Putamen (tissue), 1 donor: ENCODE measurements around the gene EHD4.

Experiments used
- DNase-seq: peaks from one replicate; pipeline ENCODE4 v3.0.0-alpha.2; 2016; ENCODE audit warnings: low spot score

Gene EHD4

DNA sequence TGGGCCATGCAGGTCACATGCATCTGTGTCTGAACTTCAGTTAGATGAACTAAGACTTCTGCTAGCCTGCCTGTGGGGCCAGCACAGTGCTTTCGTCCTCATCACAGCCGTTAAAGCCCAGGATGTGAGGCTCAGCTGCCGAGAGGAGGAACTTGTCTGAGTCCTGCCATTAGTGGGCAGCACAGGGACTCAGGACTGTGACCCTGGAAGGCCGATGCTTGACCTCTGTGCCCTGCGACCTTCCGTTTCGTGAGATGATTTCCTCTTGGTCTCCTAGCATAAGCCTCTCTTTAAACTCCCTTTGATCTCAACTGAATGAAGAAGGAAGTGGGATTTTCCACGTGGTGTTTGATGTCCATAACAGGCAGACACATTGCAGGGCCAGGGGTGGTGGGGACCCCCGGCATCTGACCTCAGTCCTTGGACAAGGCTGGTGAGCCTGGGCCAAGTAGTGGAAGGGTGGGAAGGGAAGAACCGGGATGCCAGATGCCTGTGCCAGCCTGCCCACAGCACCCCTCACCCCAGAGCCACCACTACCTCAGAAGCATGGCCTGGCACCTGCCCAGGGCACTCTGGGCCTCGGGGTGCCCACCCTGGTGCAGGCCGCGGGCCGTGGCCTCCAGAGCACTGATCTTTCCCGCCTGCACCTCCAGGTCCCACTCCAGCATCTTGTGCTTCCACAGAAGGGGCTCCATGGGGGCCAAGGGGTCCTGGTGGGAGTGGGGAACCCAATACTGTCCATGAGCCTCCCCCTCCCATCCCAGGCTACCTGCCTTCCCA is 112.1 kb downstream of the EHD4 start:
- no peak for DNase-seq

DNA sequence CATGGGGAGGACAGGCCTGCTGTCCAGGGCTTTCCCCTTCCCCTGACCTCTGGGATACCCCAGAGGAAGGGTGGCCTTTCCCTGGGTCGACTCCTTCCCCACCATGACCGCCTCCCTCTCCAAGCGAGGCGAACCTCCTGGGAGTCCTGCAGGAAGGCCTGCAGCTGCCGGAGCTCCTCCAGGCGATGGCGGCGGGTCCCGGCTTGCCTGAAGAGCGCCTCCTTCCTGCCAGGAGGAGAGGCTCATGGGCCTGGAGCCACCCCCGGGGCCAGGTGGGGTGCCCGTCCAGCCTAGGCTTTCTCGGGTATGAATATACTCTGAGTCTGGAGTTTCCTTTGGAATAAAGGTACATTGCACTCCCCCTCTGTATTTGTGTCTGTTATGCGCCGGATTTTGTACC is 113.6 kb downstream of the EHD4 start:
- no peak for DNase-seq

DNA sequence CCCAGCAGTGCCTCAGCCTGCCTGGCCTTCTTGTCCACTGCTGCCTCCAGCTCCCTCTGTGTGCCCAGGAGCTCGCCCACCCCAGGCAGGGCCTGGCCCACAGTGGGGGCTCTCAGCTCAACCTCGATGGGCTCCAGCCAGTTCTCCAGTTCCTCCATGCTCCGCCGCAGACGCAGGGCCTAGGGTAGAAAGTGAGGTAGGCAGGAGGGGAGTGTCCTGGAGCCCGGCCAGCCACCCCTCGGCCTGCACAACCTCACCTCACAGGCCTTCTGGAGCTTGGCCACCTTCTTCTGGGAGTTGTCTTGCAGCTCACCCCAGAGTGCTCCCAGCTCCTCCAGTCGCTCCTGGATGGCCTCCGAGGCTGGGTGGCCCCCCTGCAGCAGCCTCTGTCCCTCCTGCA is 115.0 kb downstream of the EHD4 start:
- no peak for DNase-seq

DNA sequence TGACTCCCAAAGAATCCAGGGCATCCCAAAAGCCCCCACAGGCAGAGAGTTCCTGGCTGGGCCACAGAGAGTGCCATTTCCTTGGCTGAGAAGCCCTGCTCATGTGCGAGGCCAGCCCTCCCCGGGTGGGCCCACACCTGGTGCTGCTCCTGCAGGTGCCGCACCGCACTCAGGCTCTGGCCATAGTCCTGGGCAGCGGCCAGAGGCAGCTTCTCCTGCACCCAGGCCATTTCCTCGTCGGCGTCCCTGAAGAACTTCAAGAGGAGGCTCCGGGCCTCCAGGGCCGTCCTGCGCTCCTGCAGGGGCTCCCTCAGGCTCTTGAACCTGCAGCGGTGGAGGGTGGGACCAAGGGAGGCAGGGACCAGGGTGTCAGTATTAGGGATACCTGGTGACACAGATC is 115.6 kb downstream of the EHD4 start:
- no peak for DNase-seq

- DNase-seq = no peak
Measured at GRCh38 chr15:41856262-41856661, 116.1 kb downstream of the EHD4 start.

DNA sequence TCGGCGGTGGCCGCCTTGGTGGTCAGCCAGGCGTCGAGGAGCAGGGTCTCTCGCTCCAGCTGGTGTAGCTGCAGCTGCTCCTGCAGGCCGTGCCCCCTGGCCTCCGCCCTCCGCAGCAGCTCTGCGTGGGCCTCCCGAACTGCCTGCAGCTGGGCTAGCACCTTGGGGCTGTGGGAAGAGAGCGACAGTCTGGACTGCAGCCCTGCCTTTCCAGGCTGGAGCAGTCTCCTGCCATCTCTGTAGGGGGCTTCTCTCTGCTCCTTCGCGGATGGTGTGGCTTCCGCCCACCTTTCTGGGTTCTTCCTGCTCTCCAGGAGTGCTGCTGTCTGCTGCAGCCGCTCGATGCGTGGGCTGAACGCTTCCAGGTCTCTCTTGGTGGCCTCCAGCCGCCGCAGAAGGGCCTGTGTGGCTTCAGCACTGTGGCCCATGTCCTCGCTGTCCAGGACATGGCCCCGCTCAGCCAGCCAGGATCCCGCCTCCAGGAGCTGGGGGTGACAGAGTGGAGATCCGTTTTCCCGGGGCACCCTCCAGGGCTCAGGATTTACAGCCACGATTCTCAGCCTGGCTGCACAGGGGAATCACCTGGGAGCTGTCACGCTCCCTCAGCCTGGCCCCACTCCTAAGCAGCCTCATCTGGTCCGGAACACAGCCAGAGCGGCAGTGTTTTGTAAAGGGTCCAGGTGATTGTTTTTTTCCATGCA is 116.9 kb downstream of the EHD4 start:
- no peak for DNase-seq

DNA sequence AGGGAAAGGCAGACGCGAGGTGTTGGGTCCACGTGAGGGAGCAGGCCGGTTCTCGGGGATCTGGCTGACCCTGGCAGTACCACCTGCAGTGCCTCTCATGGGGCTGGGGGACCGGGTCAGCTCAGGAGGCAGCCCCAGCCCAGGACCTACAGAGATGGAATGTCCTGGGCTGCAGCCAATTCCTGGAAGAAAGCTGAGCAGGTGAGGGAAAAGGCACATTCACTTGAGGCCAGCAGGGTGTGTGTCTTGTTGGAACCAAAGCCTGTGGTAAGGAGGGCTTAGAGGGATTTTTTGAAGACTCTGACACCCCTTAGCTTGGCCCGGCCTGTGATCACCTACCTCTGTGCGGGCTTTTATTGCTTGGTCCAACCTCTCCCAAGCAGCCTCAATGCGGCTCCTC is 117.9 kb downstream of the EHD4 start:
- DNase-seq = no peak

DNA sequence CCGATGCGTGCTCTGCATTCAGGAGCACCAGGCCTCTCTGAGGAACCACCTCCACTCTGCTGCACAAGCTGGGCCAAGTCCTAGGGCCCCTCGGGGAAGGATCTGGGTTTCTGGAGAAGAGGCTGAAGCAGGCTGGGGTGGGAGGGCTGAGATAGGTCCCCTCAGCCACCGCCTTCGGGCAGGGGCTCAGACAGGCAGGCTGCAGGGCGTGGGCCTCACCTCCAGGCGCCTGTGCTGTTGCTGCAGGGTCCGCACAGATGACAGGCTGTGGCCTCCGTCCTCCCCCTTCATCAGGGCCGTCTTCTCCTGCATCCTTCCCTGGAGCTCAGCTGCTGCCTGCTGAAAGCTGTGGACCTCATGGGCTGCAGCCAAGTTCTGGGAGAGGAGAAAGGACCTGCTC is 118.5 kb downstream of the EHD4 start:
- no peak for DNase-seq

DNA sequence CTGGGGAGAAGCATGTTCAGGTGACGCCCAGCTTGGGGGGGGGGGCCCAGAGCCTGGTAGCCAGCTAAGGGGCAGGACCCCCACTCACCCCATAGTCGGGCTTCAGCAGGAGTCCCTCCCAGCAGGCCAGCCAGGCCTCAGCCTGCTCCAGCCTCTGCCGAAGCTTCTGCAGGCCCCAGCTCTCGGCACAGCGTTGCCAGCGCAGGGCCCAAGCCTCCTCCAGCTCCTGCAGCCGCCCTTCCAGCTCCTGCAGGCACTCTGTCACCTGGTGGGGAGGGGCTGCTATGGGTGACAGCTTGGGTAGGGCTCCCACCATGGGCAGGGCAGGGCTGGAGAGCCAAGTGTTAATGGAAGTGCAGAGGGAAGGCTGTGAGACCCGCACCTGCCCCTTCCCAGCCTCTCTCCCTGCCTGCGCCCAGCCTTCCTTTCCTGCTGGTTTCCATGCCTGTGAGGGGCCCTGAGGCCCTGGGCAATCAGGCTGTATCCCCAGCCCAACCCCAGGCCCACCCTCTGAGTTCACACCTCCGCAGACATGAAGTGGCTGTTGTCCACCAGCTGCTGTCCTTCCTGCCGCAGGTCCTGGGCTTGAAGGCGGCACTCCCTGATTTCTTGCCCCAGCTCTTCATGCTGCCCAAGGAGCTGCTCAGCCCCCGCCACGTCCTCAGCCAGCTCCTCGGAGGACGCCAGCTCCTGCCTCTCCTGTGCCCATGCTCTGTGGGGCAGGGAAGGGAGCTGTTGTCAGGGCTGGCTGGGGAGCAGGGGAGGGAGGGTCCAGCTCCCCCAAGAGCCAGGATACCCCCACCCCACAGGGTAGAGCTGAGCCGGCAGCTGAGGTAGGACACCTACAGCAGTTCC is 119.4 kb downstream of the EHD4 start:
- DNase-seq = no peak

DNA sequence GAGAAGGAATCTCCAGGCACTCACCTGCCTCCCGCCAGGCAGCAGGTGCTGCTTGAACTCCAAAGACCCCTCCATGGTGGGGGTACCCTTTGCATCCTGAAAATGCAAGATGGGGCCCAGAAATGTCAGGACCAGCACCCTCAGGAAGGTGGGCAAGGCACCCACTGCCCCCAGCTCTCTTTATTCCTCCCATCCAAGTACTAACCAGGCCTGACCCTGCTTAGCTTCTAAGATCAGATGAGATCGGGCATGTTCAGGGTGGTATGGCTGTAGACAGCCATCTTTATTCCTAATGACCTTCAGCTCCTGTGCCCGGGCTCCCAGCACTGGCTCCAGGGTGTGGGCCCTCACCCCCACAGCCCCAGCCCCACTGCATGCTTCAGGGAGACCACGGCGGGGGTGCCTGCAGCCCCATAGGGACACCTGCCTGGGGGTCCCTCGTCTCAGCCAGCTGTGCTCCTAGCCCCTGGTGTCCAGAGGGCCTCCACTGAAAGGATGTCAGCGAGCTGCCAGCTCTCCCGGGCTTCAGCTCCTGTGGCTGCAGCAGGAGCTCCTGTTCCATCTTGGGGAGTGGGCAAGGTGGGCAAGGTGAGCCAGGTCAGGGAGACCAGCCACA is 120.5 kb downstream of the EHD4 start:
- no peak for DNase-seq

DNA sequence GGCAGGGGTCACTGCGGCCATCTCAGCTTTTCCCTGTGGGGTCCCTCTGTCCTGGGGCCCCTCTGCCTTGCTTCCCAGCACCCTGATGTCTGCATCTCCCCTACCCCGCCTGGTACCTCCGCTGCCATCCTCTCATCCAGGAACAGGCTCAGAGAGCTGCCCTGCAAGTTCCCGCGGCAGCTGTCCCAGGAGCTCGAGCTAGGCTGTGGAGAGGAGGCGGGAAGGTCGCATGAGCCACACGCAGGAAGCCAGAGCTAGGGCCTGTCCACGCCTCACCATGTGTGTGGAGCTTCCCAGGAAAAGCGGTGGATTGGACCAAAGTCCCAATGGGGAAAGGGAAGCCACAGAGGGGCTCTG is 121.2 kb downstream of the EHD4 start:
- DNase-seq = no peak

DNA sequence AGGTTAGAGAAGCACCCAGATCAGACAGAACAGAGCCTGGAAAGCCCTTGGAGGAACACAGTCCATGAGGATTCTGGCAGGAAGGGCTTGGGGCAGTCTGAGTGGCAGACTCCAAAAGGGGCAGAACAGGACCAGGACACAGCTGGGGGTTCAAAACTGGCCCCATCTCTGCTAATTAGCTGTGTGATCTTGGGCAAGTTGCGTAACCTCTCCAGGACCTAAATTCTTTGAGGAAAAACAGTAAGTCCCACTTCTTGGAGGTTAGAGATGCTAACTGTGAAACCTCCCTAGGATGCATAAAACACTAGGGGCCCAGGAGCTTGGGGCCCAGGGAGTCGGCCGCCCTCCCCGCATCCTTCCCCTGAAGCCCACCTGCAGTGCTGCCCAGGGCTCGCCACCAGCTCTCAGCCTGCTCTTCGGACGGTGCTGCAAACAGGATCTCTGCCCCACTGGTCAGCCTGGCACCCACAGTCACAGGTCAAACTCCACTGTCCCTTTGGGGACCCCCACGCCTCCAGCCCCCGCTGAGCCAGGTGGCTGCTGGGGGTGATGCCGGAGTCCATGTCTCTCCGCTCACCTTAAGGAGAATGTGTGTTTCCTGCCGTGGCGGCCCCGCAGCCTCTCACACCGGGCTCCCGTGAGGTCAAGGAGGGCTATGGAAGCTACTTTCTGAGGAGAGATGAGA is 121.7 kb downstream of the EHD4 start:
- no peak for DNase-seq

GRCh38 chr15:41849861-41850260 is 122.5 kb downstream of the EHD4 start:
- no peak for DNase-seq

DNA sequence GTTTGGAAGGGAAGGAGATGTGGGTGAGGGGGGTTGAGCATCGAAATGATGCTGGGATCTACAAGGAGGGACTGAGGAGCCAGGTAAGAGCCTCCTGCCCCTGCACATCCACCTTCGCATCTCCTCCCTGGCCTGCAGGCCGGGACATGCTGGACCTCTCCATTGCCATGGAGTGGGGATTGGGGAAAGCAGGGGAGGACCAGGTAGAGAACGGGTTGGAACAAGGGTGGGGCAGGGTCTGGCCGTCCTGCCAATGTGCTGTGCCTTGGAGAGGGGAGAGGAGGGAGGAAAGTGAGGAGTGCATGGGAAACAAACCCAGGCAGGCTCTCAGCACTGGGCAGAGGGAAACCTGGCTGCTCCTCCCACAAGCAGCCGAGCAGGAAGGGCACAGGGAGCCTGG is 123.2 kb downstream of the EHD4 start:
- no peak for DNase-seq

DNA sequence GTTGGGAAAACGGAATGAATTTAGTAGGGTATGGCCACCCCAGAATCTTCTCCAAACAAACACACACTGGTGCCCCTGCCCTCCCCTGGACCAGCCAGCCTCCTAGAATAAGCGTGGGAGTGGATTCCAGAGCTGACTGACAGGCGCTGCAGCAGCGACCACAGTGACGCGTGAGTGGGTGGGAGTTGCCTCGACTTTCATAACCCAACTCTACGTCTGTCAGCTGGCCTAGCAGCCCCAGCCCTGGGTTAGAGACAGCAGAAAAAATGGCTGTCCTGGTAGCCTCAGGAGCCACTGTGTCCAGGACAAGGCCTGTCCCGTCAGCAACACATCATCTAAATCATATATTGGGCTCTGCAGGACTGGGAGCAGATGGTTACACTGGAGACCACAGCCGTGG is 123.7 kb downstream of the EHD4 start:
- DNase-seq = no peak

DNA sequence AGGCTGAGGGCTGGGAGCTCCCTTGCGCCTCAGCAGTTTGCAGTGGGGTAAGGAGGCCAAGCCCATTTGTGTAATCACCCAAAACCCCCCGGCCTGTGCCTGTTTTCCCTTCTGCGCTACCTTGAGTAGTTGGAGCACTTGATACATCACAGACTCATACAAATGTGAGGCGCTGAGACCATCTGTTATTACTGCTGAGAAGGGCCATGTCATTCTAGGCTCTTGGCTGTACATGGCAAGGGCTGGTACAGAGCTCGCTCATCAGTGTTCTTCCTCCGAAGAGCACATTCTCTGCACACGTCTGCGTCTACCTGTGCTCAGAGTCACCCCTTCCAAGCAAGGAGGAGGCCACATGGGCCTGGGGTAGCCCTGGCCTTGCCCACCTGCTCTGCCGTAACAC is 124.4 kb downstream of the EHD4 start:
- DNase-seq = no peak

DNA sequence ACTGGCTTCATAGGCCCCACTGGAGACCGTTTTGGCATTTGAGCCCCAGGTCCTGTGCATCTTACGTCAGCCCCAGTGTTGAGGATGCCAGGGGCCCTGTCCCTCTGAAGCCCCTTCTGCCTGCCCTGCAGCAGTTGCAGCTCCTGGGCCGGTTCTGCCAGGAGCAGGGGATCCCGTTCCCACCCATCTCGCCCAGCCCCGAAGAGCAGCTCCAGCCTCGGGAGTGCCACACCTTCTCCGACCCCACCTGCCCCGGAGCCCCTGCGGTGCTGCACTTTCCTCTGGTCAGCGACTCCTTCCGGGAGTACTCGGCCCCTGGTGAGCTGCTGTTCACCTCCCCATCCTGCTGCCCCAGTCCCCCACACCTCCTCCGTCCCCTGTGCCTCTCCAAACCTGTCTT is 125.2 kb downstream of the EHD4 start:
- DNase-seq = no peak
